T-cell (primary cell): ENCODE results near the gene MAN1A1. TPM values are rescaled to one million over a fixed set of nuclear protein-coding genes. Genes with fewer than 3 reads are reported as not detected.
A peak's percentile ranks its signal among the peaks of the same experiment; 100 is the strongest.

ENCODE experiments used
- ATAC-seq, 4 experiments: fragments of 200-7000 bp in 3 of 4; fragments of 150-1000 bp in 1 of 4; cut with Tn5 transposase; replicated peaks in 1 of 4; 1 replicate in 3 of 4; 2 replicates in 1 of 4; pipeline ENCODE4 v1.10.0; 2021; ENCODE audit warnings: moderate library complexity in 3 of 4, mild to moderate bottlenecking in 2 of 4, moderate number of reproducible peaks in 1 of 4
- CTCF ChIA-PET, 2 donors: fragments of 300-600 bp; sonication (Branson Sonifier 250); formaldehyde crosslinking; loops; one replicate each; lab custom pipeline; 2022; ENCODE audit warnings: antibody characterized with exemption in 2 of 2; lab: Charles Lee
- POLR2A ChIA-PET, 2 donors: fragments of 300-600 bp; sonication (Branson Sonifier 250); formaldehyde crosslinking; loops; one replicate each; lab custom pipeline; 2022; ENCODE audit warnings: antibody characterized with exemption in 2 of 2; lab: Charles Lee
- DNase-seq, 35 experiments: peaks; one replicate each; pipeline versions ENCODE4 v3.0.0 to v3.0.0-alpha.2; 2013 to 2023
- H3K27ac ChIP-seq: one replicate; pipeline ENCODE4 v1.5.1; 2013; ENCODE audit warnings: low read length
- H3K27me3 ChIP-seq, 2 experiments: replicated peaks in 1 of 2; 1 replicate in 1 of 2; 2 replicates in 1 of 2; pipeline versions ENCODE4 v1.6.1 to v1.7.0; 2013; ENCODE audit warnings: low read length in 1 of 2, mixed read lengths in 1 of 2; ENCODE audit not compliant: control insufficient read depth in 2 of 2, insufficient read depth in 2 of 2; ENCODE audit errors: extremely low read depth in 1 of 2
- H3K36me3 ChIP-seq, 2 donors: 1 replicate in 1 of 2; 2 replicates in 1 of 2; pipeline versions ENCODE4 v1.6.1 to v1.7.0; 2013; ENCODE audit warnings: low read length in 1 of 2; ENCODE audit not compliant: control insufficient read depth in 2 of 2, insufficient read depth in 1 of 2; ENCODE audit errors: extremely low read depth in 1 of 2
- H3K4me1 ChIP-seq, 2 experiments: 1 replicate in 1 of 2; 2 replicates in 1 of 2; pipeline versions ENCODE4 v1.6.1 to v1.7.0; 2013; ENCODE audit warnings: low read length in 2 of 2, mixed read lengths in 1 of 2; ENCODE audit not compliant: insufficient read depth in 2 of 2, control insufficient read depth in 1 of 2; ENCODE audit errors: extremely low read depth in 1 of 2
- H3K4me3 ChIP-seq, 2 donors: 1 replicate in 1 of 2; 2 replicates in 1 of 2; pipeline versions ENCODE4 v1.5.1 to v1.7.0; 2013; ENCODE audit warnings: mild to moderate bottlenecking in 2 of 2, low read length in 1 of 2, moderate library complexity in 1 of 2; ENCODE audit not compliant: control insufficient read depth in 1 of 2; ENCODE audit errors: extremely low read depth in 1 of 2
- H3K9me3 ChIP-seq: 2 replicates; pipeline ENCODE4 v1.7.0; 2013
- H3K27ac Mint-ChIP-seq, 2 donors: one replicate each; pipeline ENCODE4 v1.8.0; 2020 to 2021; ENCODE audit warnings: mild to moderate bottlenecking in 2 of 2, mixed read lengths in 2 of 2
- H3K27me3 Mint-ChIP-seq, 2 donors: one replicate each; pipeline ENCODE4 v1.8.0; 2021 to 2022; ENCODE audit warnings: mixed read lengths in 2 of 2
- H3K36me3 Mint-ChIP-seq: one replicate; pipeline ENCODE4 v1.8.0; 2021; ENCODE audit warnings: mixed read lengths
- H3K4me1 Mint-ChIP-seq, 3 donors: one replicate each; pipeline ENCODE4 v1.8.0; 2020 to 2022; ENCODE audit warnings: mixed read lengths in 3 of 3, mild to moderate bottlenecking in 1 of 3
- H3K4me3 Mint-ChIP-seq, 3 donors: one replicate each; pipeline ENCODE4 v1.8.0; 2020 to 2022; ENCODE audit warnings: mild to moderate bottlenecking in 3 of 3, mixed read lengths in 3 of 3, moderate library complexity in 3 of 3
- H3K9me3 Mint-ChIP-seq, 3 donors: one replicate each; pipeline ENCODE4 v1.8.0; 2020 to 2022; ENCODE audit warnings: mixed read lengths in 3 of 3
- whole genome bisulfite sequencing: methylation state at CpG from one replicate; pipeline ENCODE4 v1.1.5; 2013; ENCODE audit warnings: missing lambda C conversion rate; ENCODE audit not compliant: insufficient coverage; 5-methylcytosine and 5-hydroxymethylcytosine counted together
- total RNA-seq, 35 experiments: library from RNA in 6 of 35; stranded (reverse) in 6 of 35; fragments of 120-200 nt in 1 of 35; gene quantifications; one replicate each; pipeline versions ENCODE4 v1.2.1 to v1.2.4 and lab custom pipeline; 2013 to 2026

Gene MAN1A1
- total RNA-seq, 5 donors from 2014 or later (not counting 1 experiment from before 2014, with no cell fraction given): 9.4 to 13.6 (median 12.3) TPM

DNA sequence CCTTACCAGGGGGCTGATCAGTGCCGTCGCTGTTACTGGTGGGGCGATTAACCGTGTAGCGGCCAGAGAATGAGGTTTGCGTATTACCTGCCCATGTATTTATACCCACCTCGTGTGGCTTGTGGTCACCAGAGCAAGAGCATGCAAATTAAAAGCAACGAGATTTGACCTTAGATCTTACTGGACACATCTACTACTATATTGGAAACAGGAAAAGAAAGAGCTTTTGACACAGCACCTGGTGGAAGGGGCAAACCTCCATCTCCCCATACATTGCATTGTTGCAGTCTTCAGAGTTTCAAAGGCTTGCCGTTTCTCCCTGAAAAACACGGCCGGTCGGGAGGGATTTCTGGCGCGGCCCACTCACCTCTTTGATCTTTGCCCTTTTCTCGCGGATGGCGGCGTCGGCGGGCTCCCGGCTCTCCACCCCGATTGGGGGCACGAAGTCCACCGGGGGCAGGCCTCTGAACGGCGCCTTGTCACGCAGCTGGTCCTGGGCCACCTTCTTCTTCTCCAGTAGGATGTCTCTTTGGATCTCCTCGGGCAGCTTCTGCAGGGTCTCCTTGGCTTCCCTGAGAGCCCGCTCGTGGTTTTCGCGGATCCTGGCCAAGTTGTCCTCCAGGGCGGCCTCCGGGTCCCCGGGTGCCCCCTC, 1.3 kb downstream of the MAN1A1 start:
- ATAC-seq (no peak), DNase-seq (peak in 20 of 35 experiments; percentile 3 to 50 (median 12))
- no peaks in the 10 kb centered on the region for H3K27me3 ChIP-seq
- H3K4me3 Mint-ChIP-seq: peak overlapping the region; percentile 89 to 94 (median 91)
- peak overlapping the region; percentile 95 to 97 for H3K4me3 ChIP-seq
- peaks cover 4 to 15% of the 10 kb centered on the region in 2 experiments for H3K4me1 ChIP-seq
- H3K4me1 Mint-ChIP-seq: peaks cover 49 to 62% (median 58%) of the 10 kb centered on the region in 3 donors
- no peaks in the 10 kb centered on the region for H3K36me3 Mint-ChIP-seq
- peak overlapping the region; percentile 53 for H3K27ac ChIP-seq
- no peaks in the 10 kb centered on the region for H3K9me3 Mint-ChIP-seq
- ChIA-PET CTCF (interaction anchor here (0.5 to 3.4 kb wide), 8 partner anchors 9 to 34 kb away, joined by 3 to 13 read pairs (median 4); no protein-coding TSS in a partner anchor), POLR2A (interaction anchor here (0.6 to 2.6 kb wide), 2 partner anchors 34 to 1796 kb away, joined by 3 to 18 read pairs; no protein-coding TSS in a partner anchor)
- H3K36me3 ChIP-seq: no peaks in the 10 kb centered on the region
- no peaks in the 10 kb centered on the region for H3K9me3 ChIP-seq
- H3K27ac Mint-ChIP-seq: peak overlapping the region; percentile 75 to 93
- H3K27me3 Mint-ChIP-seq: no peaks in the 10 kb centered on the region
- 4% methylated on average over 33 of the region's 35 CpGs for WGBS

DNA sequence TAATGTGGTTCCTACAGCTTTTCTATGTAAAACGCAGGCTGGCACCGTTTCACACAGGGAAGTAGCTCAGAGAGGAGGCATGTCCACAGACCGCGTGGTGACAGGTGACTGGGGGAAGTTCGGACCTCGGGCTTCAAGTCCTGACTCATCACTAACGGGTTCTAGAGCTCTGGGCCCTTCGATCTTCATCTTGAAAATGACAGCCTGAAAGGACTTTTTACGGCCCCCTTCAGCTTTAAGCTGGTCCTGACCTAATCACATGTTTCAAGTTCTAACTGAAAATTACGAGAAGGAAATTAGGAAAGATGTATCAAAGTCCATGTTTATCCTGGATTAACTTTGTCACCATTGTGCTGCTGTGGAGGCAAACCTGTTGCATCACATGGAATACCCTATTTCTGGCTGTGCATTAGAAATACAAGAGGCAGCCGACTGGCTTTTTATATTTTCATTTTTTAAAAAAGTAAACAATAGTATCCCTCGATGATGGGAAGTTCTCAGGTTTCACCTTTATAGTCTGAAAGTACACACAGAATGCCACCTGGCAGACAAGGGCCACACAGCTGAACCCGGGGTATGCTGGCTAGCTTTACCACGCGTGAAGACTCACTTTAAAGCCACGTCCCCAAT, 2.0 kb downstream of the MAN1A1 start:
- Histone ChIP-seq H3K9me3 (no peaks in the 10 kb centered on the region), H3K36me3 (no peaks in the 10 kb centered on the region), H3K4me1 (peaks cover 4 to 15% of the 10 kb centered on the region in 2 experiments), H3K27me3 (no peaks in the 10 kb centered on the region), H3K4me3 (peak overlapping the region; percentile 95 to 97), H3K27ac (peak overlapping the region; percentile 53)
- Mint-ChIP-seq H3K9me3 (no peaks in the 10 kb centered on the region), H3K27me3 (no peaks in the 10 kb centered on the region), H3K4me1 (peaks cover 49 to 67% (median 60%) of the 10 kb centered on the region in 3 donors), H3K4me3 (peak overlapping the region; percentile 89 to 94 (median 91)), H3K36me3 (no peaks in the 10 kb centered on the region), H3K27ac (peak overlapping the region; percentile 75 to 93)
- DNase-seq (peak in 18 of 35 experiments; percentile 3 to 42 (median 10)), ATAC-seq (no peak)
- CTCF ChIA-PET: interaction anchor here (0.5 to 3.4 kb wide), 10 partner anchors 10 to 1959 kb away, joined by 3 to 13 read pairs (median 3); no protein-coding TSS in a partner anchor
- POLR2A ChIA-PET: interaction anchor here (0.6 to 2.6 kb wide), 2 partner anchors 33 to 1795 kb away, joined by 3 to 18 read pairs; no protein-coding TSS in a partner anchor
- WGBS: 18% methylated on average over 11 of the region's 16 CpGs

DNA sequence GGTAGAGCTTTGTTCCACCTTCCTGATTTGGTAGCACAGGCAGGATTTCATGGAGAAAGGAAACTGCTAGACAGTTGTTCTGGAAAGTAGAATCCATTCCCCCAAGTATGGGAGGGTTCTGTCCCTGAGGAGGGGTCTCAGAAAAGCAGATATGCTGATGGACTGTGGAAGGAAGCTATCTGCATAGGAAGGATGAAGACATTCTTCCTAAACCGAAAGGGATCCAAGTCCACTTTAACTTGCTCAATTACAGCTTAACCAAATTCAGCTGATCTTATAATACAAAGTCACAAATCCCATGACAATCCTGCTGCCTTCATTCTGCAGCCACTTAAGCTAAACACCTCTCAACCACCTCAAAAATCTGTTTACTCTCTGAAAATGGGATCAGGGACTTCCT, 2.6 kb downstream of the MAN1A1 start:
- H3K4me1 Mint-ChIP-seq: peaks cover 49 to 69% (median 59%) of the 10 kb centered on the region in 3 donors
- CTCF ChIA-PET: interaction anchor here (1.0 to 3.4 kb wide), 7 partner anchors 9 to 1959 kb away, joined by 3 to 13 read pairs (median 6); no protein-coding TSS in a partner anchor
- no peaks in the 10 kb centered on the region for H3K27me3 Mint-ChIP-seq
- Histone ChIP-seq H3K9me3 (no peaks in the 10 kb centered on the region), H3K27me3 (no peaks in the 10 kb centered on the region), H3K36me3 (no peaks in the 10 kb centered on the region), H3K4me1 (peaks cover 4 to 15% of the 10 kb centered on the region in 2 experiments), H3K4me3 (peak overlapping the region in 1 of 2 donors; percentile 97), H3K27ac (peak overlapping the region; percentile 53)
- no CpG with 5 or more reads among the region's 1 CpG for WGBS
- no peaks in the 10 kb centered on the region for H3K9me3 Mint-ChIP-seq
- no peak for ATAC-seq
- POLR2A ChIA-PET: interaction anchor here (0.6 to 2.6 kb wide), 3 partner anchors 10 to 33 kb away, joined by 3 to 18 read pairs (median 3); no protein-coding TSS in a partner anchor
- DNase-seq: no peak
- no peaks in the 10 kb centered on the region for H3K36me3 Mint-ChIP-seq
- peak overlapping the region; percentile 89 to 94 (median 91) for H3K4me3 Mint-ChIP-seq
- H3K27ac Mint-ChIP-seq: peak overlapping the region; percentile 75 to 93

DNA sequence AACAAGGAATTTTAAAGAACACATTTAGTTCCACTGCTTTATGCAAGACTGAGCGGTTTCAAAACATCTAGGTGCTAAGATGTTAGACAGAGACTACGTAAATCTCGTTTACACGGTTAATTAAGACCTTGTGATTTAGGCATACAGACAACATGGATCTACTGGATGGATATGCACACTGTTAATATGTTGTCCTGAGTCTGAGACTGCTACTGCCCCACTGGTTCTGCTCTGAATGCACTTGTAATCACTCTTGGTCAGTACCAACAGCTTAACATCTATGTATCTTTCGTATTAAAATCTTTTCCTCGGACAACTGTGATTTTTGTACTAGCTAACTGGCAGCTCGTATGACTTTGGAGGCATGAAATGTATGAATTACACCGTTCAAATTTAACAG, 3.1 kb downstream of the MAN1A1 start:
- no peaks in the 10 kb centered on the region for H3K36me3 Mint-ChIP-seq
- peak in 1 of 35 experiments; percentile 13 for DNase-seq
- no peaks in the 10 kb centered on the region for H3K9me3 Mint-ChIP-seq
- Histone ChIP-seq H3K4me3 (peak overlapping the region in 1 of 2 donors; percentile 97), H3K27ac (peak overlapping the region; percentile 53), H3K27me3 (no peaks in the 10 kb centered on the region), H3K9me3 (no peaks in the 10 kb centered on the region), H3K36me3 (no peaks in the 10 kb centered on the region), H3K4me1 (peaks cover 4 to 15% of the 10 kb centered on the region in 2 experiments)
- H3K27ac Mint-ChIP-seq: peak overlapping the region; percentile 75 to 93
- H3K4me3 Mint-ChIP-seq: peak overlapping the region; percentile 89 to 94 (median 91)
- ATAC-seq: no peak
- peaks cover 46 to 66% (median 55%) of the 10 kb centered on the region in 3 donors for H3K4me1 Mint-ChIP-seq
- CTCF ChIA-PET: interaction anchor here (1.0 to 3.4 kb wide), 5 partner anchors 8 to 1960 kb away, joined by 3 to 12 read pairs (median 3); no protein-coding TSS in a partner anchor
- H3K27me3 Mint-ChIP-seq: no peaks in the 10 kb centered on the region
- POLR2A ChIA-PET: interaction anchor here (0.6 to 2.6 kb wide), 4 partner anchors 9 to 1974 kb away, joined by 3 to 18 read pairs (median 4); no protein-coding TSS in a partner anchor
- 41% methylated on average over 3 of the region's 8 CpGs for WGBS

DNA sequence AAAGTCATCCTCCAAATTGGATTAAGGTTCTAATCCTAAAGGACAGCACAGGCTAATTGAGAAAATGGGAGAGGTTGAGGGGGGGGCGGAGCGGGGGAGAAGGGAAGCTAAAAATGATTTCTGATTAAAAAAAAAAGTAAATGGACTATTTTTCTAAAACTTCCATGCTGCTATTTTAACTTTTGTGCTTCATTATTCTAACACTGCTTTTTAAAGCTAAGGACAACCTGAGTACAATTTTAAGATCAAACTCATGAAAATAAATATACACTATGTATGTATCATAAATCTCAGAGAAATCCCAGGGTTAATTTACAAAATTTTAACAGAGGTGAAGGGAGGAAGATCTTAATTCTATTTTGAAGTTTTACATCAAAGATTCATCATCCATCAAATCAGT, 4.4 kb downstream of the MAN1A1 start:
- POLR2A ChIA-PET: no interaction called here
- H3K4me3 Mint-ChIP-seq: no peak overlapping the region
- H3K9me3 Mint-ChIP-seq: no peaks in the 10 kb centered on the region
- CTCF ChIA-PET: interaction anchor here in 1 of 2 donors (0.7 kb wide), 1 partner anchor 86 kb away, joined by 4 read pairs; no protein-coding TSS in a partner anchor
- H3K27me3 Mint-ChIP-seq: no peaks in the 10 kb centered on the region
- H3K27ac Mint-ChIP-seq: peak overlapping the region; percentile 57 to 93
- no peaks in the 10 kb centered on the region for H3K27me3 ChIP-seq
- H3K4me3 ChIP-seq: no peak overlapping the region
- peak overlapping the region; percentile 4 for H3K27ac ChIP-seq
- peaks cover 43 to 77% (median 65%) of the 10 kb centered on the region in 3 donors for H3K4me1 Mint-ChIP-seq
- H3K9me3 ChIP-seq: no peaks in the 10 kb centered on the region
- H3K36me3 Mint-ChIP-seq: no peaks in the 10 kb centered on the region
- no peaks in the 10 kb centered on the region for H3K36me3 ChIP-seq
- ATAC-seq (no peak), DNase-seq (no peak)
- H3K4me1 ChIP-seq: peaks cover 0 to 16% of the 10 kb centered on the region in 2 experiments
- WGBS: 100% methylated on average over 1 of the region's 2 CpGs

DNA sequence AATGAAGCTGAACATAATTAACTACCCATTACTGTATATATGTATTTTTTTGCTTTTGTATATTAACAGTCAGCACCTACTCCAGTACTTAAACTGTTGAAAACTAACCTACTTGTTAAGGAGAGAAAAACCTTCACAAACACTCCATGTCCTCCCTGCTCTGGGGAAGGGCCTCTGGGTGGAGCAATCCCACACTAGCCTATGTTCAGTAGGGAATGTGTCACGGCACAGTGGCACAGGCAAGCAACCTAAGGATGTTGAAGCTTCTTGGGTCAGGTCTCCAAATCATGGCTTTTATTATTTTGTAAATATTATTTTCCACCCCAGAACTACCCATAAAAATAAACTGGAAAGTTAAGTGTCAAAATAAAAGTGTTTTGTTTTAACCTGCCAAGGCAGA, 5.3 kb downstream of the MAN1A1 start:
- Mint-ChIP-seq H3K4me3 (no peak overlapping the region), H3K36me3 (no peaks in the 10 kb centered on the region), H3K9me3 (no peaks in the 10 kb centered on the region), H3K27me3 (no peaks in the 10 kb centered on the region), H3K4me1 (peaks cover 44 to 81% (median 69%) of the 10 kb centered on the region in 3 donors), H3K27ac (peak overlapping the region; percentile 17 to 82)
- Histone ChIP-seq H3K27me3 (no peaks in the 10 kb centered on the region), H3K36me3 (no peaks in the 10 kb centered on the region), H3K27ac (peak overlapping the region; percentile 32), H3K4me3 (no peak overlapping the region), H3K9me3 (no peaks in the 10 kb centered on the region), H3K4me1 (peaks cover 0 to 16% of the 10 kb centered on the region in 2 experiments)
- POLR2A ChIA-PET: interaction anchor here (0.9 to 1.2 kb wide), 2 partner anchors 10 to 29 kb away, joined by 3 to 4 read pairs; no protein-coding TSS in a partner anchor
- CTCF ChIA-PET: interaction anchor here (1.0 to 2.4 kb wide), 4 partner anchors 9 to 59 kb away, joined by 3 to 21 read pairs (median 6); no protein-coding TSS in a partner anchor
- no CpG with 5 or more reads among the region's 1 CpG for WGBS
- DNase-seq: no peak
- no peak for ATAC-seq
